HepG2 (cell line): ENCODE results near the gene JTB. TPM values are rescaled to one million over a fixed set of nuclear protein-coding genes. Genes with fewer than 3 reads are reported as not detected.

Source experiments
- ATAC-seq: fragments of 200-7000 bp; cut with Tn5 transposase; 3 replicates; pipeline ENCODE4 v1.9.1; 2020; ENCODE audit warnings: mild to moderate bottlenecking, moderate library complexity
- BruUV-seq: library from RNA; stranded (reverse); fragments of 400-500 nt; replicated peaks from 2 replicates; lab custom pipeline; 2021; lab: Mats Ljungman, UMichigan
- CTCF ChIA-PET: fragments of 300-600 bp; formaldehyde crosslinking; extraction: SDS; loops from one replicate; lab custom pipeline; 2021; ENCODE audit warnings: low total read pairs, inconsistent platforms, low intra/inter-chr PET ratio; lab: Yijun Ruan, JAX
- POLR2A ChIA-PET: fragments of 350-600 bp; sonication (Branson Sonifier 250); formaldehyde crosslinking; loops from one replicate; lab custom pipeline; 2020; ENCODE audit warnings: antibody characterized with exemption, inconsistent platforms; lab: Yijun Ruan, JAX
- DNase-seq: peaks from one replicate; pipeline ENCODE4 v3.0.0-alpha.2; 2015; ENCODE audit warnings: low spot score
- FAIRE-seq: peaks from 3 replicates; lab custom pipeline; 2011; peaks lifted over from hg19 to GRCh38; lab: Jason Lieb, UNC
- H2AFZ ChIP-seq: one replicate; pipeline ENCODE4 v1.6.1; 2011; ENCODE audit warnings: low read length, inconsistent platforms
- H3K27ac ChIP-seq: fragments of 300-600 bp; 3 replicates; pipeline ENCODE4 v1.8.0; 2011; ENCODE audit warnings: mixed run types, mild to moderate bottlenecking, mixed read lengths, low read length, inconsistent platforms; ENCODE audit not compliant: insufficient read depth; ENCODE audit errors: extremely low read length
- H3K27me3 ChIP-seq, 2 experiments: fragments of 200-600 bp in 1 of 2; 2 replicates in 1 of 2; 3 replicates in 1 of 2; pipeline versions ENCODE4 v1.6.0 to v1.8.0; 2011; ENCODE audit warnings: low read length in 2 of 2, mild to moderate bottlenecking in 2 of 2, moderate library complexity in 2 of 2, inconsistent platforms in 1 of 2; ENCODE audit not compliant: insufficient read depth in 2 of 2, control insufficient read depth in 1 of 2
- H3K36me3 ChIP-seq, 2 experiments: fragments of 200-600 bp in 1 of 2; replicated peaks in 1 of 2; 2 replicates in 1 of 2; 3 replicates in 1 of 2; pipeline versions ENCODE4 v1.5.1 to v1.8.0; 2011; ENCODE audit warnings: low read length in 2 of 2, inconsistent platforms in 1 of 2; ENCODE audit not compliant: insufficient read depth in 2 of 2, control insufficient read depth in 1 of 2
- H3K4me1 ChIP-seq: 2 replicates; pipeline ENCODE4 v1.5.1; 2012; ENCODE audit warnings: low read length, inconsistent platforms; ENCODE audit not compliant: insufficient read depth
- H3K4me2 ChIP-seq: 2 replicates; pipeline ENCODE4 v1.6.0; 2011; ENCODE audit warnings: low read depth, low read length, inconsistent platforms
- H3K4me3 ChIP-seq, 3 experiments: fragments of 200-600 bp in 1 of 3; sonication (generic), shearing (Covaris generic) in 1 of 3; replicated peaks in 1 of 3; 2 replicates each; pipeline ENCODE4 v1.5.1; 2011 to 2016; ENCODE audit warnings: low read length in 3 of 3, inconsistent platforms in 2 of 3, low read depth in 2 of 3, mild to moderate bottlenecking in 2 of 3, control low read depth in 1 of 3, mixed read lengths in 1 of 3; ENCODE audit not compliant: insufficient read depth in 1 of 3
- H3K79me2 ChIP-seq: one replicate; pipeline ENCODE4 v1.6.1; 2011; ENCODE audit warnings: low read length, inconsistent platforms; ENCODE audit not compliant: insufficient read depth
- H3K9ac ChIP-seq: 2 replicates; pipeline ENCODE4 v1.6.0; 2011; ENCODE audit warnings: mild to moderate bottlenecking, low read depth, low read length, inconsistent platforms; ENCODE audit not compliant: insufficient read depth
- H3K9me3 ChIP-seq: 2 replicates; pipeline ENCODE4 v1.5.1; 2012; ENCODE audit warnings: mild to moderate bottlenecking, low read length
- H4K20me1 ChIP-seq: 2 replicates; pipeline ENCODE4 v1.6.0; 2011; ENCODE audit warnings: inconsistent platforms, mild to moderate bottlenecking, low read length, moderate library complexity; ENCODE audit not compliant: insufficient read depth
- DMAP1 ChIP-seq: IDR thresholded peaks from 2 replicates; pipeline ENCODE4 v1.6.1; 2016
- HNRNPK ChIP-seq: fragments of 200-400 bp; formaldehyde crosslinking; IDR thresholded peaks from 2 replicates; pipeline ENCODE4 v1.6.1; 2018; ENCODE audit warnings: low read length, low read depth, moderate library complexity, mild to moderate bottlenecking; ENCODE audit not compliant: poor library complexity, severe bottlenecking
- NR2F1 ChIP-seq, 2 experiments: fragments of 450-650 bp in 1 of 2; formaldehyde crosslinking in 1 of 2; IDR thresholded peaks; 2 replicates each; pipeline versions ENCODE4 v1.5.0 to v1.6.1; 2016 to 2020; ENCODE audit warnings: mild to moderate bottlenecking in 1 of 2, missing compliant biosample characterization in 1 of 2, missing genetic modification reagents in 1 of 2, moderate library complexity in 1 of 2
- TBP ChIP-seq: sonication (generic); formaldehyde crosslinking; IDR thresholded peaks from 2 replicates; pipeline ENCODE4 v1.5.0; 2020; ENCODE audit warnings: missing genetic modification reagents
- ZKSCAN5 ChIP-seq: sonication (generic); formaldehyde crosslinking; IDR thresholded peaks from 2 replicates; pipeline ENCODE4 v1.5.1; 2020; ENCODE audit warnings: mild to moderate bottlenecking, missing genetic modification reagents
- ZNF629 ChIP-seq: sonication (generic); formaldehyde crosslinking; conservative IDR thresholded peaks from 2 replicates; pipeline ENCODE4 v1.5.0; 2020; ENCODE audit warnings: missing genetic modification reagents
- WGBS: methylation state at CpG from one replicate; pipeline ENCODE4 v1.1.6; 2017; ENCODE audit warnings: low lambda C conversion rate; 5-methylcytosine and 5-hydroxymethylcytosine counted together
- in situ Hi-C: cut with HindIII; loops from 2 replicates; pipeline ENCODE4 v1.10.0; 2017; ENCODE audit warnings: low pct_unique_long_range_greater_than_20kb; ENCODE audit not compliant: extremely low pct_ligation_motif_present
- intact Hi-C: fragments of 100-400 bp; cut with micrococcal nuclease; formaldehyde crosslinking; loops from one replicate; pipeline ENCODE4 v1.10.0; 2022; ENCODE audit not compliant: unreplicated experiment
- polyA plus RNA-seq, 8 experiments: library from polyadenylated mRNA; depleted of rRNA in 3 of 8; stranded (reverse) in 7 of 8; unstranded in 1 of 8; fragments of >200 nt; fragmentation: Illumina TruSeq in 4 of 8; extraction: Trizol in 4 of 8; gene quantifications; 2 replicates each; pipeline versions ENCODE4 v1.2.1 to v1.2.3, GENCODE V29; 2011 to 2016; ENCODE audit warnings: low read depth in 4 of 8, missing spikeins in 1 of 8, mixed read lengths in 1 of 8; ENCODE audit not compliant: insufficient read depth in 1 of 8
- total RNA-seq, 5 experiments: library from RNA; depleted of rRNA; stranded (reverse); fragments of >200 nt; fragmentation: Illumina TruSeq; extraction: Trizol; gene quantifications; 2 replicates each; pipeline ENCODE4 v1.2.3, GENCODE V29; 2016; ENCODE audit warnings: low read depth in 1 of 5
- TF ChIP-seq, protein P1 (sequence below): sonication (generic); formaldehyde crosslinking; IDR thresholded peaks from 2 replicates; pipeline ENCODE4 v1.4.0; 2020; ENCODE audit warnings: mild to moderate bottlenecking, missing genetic modification reagents
- TF ChIP-seq, protein P2 (sequence below): sonication (generic); formaldehyde crosslinking; IDR thresholded peaks from 2 replicates; pipeline ENCODE4 v1.8.0; 2022; ENCODE audit warnings: mild to moderate bottlenecking, missing genetic modification reagents
- TF ChIP-seq, protein P3 (sequence below): sonication (generic); formaldehyde crosslinking; IDR thresholded peaks from 2 replicates; pipeline ENCODE4 v1.4.0; 2020; ENCODE audit warnings: missing genetic modification reagents

JTB gene
- total and polyA plus RNA-seq, 2 of the 13 experiments (the other 11 are each of a cell fraction or from before 2014, with no cell fraction given) = 96.7 to 99.2 TPM

DNA sequence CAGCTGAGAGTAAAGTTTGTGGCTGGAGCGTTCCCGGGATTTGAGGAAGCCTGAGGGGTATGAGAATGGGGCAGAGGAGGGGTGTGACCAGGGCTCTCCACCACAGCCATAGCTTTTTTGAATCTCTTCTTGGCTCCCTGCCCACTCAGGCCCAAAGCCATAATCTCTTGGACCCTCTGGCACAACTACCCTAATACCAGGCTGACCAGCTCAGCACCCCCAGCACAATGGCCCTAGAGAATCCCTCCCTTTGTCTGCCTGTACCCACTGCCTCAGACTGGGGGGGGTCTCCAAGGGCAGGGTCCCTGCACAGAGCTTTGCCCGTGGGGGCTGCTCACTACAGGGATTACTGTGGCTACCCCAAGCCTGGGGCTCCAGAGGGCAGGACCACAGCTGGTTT lies 38.5 kb downstream of the JTB start (continued):
- TF ChIP-seq, protein P1, sequence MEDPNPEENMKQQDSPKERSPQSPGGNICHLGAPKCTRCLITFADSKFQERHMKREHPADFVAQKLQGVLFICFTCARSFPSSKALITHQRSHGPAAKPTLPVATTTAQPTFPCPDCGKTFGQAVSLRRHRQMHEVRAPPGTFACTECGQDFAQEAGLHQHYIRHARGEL = no peak
- TF ChIP-seq, protein P2, sequence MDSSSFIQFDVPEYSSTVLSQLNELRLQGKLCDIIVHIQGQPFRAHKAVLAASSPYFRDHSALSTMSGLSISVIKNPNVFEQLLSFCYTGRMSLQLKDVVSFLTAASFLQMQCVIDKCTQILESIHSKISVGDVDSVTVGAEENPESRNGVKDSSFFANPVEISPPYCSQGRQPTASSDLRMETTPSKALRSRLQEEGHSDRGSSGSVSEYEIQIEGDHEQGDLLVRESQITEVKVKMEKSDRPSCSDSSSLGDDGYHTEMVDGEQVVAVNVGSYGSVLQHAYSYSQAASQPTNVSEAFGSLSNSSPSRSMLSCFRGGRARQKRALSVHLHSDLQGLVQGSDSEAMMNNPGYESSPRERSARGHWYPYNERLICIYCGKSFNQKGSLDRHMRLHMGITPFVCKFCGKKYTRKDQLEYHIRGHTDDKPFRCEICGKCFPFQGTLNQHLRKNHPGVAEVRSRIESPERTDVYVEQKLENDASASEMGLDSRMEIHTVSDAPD (CRISPR knock-in tag) = no peak
- TF ChIP-seq NR2F1 (CRISPR knock-in tag; IDR thresholded peaks at IDR 0.05) (no peak), TBP (CRISPR knock-in tag) (no peak), DMAP1 (CRISPR knock-in tag) (no peak), HNRNPK (no peak), ZKSCAN5 (no peak)

- POLR2A ChIA-PET = no interaction called here
- intact Hi-C loops = no loop called here
- Histone ChIP-seq H2AFZ (no peak overlapping the region), H3K4me1 (no peaks in the 10 kb centered on the region), H3K79me2 (no peaks in the 10 kb centered on the region), H3K9me3 (no peaks in the 10 kb centered on the region), H4K20me1 (no peaks in the 10 kb centered on the region), H3K27ac (no peak overlapping the region), H3K27me3 (no peaks in the 10 kb centered on the region), H3K9ac (no peak overlapping the region), H3K36me3 (peaks cover 25 to 62% of the 10 kb centered on the region in 2 experiments), H3K4me2 (no peak overlapping the region), H3K4me3 (no peak overlapping the region)
- no TSS peak for BruUV-seq
- in situ Hi-C loops = no loop called here
- FAIRE-seq = no peak
- ATAC-seq = no peak
- CTCF ChIA-PET = no interaction called here
- DNase-seq = no peak
- 100% methylated on average over 6 of the region's 10 CpGs for WGBS
- TF ChIP-seq, protein P3, sequence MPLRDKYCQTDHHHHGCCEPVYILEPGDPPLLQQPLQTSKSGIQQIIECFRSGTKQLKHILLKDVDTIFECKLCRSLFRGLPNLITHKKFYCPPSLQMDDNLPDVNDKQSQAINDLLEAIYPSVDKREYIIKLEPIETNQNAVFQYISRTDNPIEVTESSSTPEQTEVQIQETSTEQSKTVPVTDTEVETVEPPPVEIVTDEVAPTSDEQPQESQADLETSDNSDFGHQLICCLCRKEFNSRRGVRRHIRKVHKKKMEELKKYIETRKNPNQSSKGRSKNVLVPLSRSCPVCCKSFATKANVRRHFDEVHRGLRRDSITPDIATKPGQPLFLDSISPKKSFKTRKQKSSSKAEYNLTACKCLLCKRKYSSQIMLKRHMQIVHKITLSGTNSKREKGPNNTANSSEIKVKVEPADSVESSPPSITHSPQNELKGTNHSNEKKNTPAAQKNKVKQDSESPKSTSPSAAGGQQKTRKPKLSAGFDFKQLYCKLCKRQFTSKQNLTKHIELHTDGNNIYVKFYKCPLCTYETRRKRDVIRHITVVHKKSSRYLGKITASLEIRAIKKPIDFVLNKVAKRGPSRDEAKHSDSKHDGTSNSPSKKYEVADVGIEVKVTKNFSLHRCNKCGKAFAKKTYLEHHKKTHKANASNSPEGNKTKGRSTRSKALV (CRISPR knock-in tag) = no peak
- TF ChIP-seq ZNF629 (CRISPR knock-in tag) = peak; percentile 34; the same call in 1 of the 2 replicates
These were observed 40.1 kb downstream of the JTB start for GRCh38 chr1:153937331-153937730.
